22Rv1 (cell line): ENCODE measurements around the gene SETD2.

ENCODE experiments used
- ZFX ChIP-seq: fragments of 450-650 bp; IDR thresholded peaks from 2 replicates; pipeline ENCODE4 v1.6.1; 2017; ENCODE audit warnings: antibody characterized with exemption, borderline replicate concordance
- TF ChIP-seq, protein P1 (sequence below): fragments of 450-650 bp; IDR thresholded peaks from 2 replicates; pipeline ENCODE4 v1.5.1; 2017; ENCODE audit warnings: mild to moderate bottlenecking

DNA sequence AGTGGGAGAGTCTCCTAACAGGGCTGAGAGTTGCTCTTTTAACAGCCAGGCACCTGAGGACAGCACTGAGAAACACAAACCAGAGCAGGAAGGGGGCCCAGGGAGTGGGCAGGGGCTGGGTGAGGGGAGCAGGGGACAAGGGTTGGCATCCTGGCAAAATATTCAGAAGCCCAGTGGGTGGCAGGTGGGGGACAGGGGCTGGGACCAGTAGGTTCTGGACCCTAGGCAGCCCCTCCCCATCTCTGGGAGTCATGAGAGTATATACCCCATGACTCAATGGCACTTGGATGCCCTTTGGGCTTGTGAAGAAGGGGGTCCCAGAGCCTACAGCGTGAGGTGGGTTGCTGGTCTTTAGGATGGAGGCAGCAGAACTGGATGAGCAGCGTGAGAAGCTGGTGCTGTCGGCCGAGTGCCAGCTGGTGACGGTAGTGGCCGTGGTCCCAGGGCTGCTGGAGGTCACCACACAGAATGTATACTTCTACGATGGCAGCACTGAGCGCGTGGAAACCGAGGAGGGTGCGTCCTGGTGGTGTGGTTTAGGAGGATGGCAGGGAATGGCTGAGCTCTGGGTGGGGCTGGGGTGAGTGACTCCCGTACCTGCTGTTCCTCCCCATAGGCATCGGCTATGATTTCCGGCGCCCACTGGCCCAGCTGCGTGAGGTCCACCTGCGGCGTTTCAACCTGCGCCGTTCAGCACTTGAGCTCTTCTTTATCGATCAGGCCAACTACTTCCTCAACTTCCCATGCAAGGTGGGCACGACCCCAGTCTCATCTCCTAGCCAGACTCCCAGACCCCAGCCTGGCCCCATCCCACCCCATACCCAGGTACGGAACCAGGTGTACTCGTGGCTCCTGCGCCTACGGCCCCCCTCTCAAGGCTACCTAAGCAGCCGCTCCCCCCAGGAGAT is 160.2 kb downstream of the SETD2 start:
- TF ChIP-seq, protein P1, sequence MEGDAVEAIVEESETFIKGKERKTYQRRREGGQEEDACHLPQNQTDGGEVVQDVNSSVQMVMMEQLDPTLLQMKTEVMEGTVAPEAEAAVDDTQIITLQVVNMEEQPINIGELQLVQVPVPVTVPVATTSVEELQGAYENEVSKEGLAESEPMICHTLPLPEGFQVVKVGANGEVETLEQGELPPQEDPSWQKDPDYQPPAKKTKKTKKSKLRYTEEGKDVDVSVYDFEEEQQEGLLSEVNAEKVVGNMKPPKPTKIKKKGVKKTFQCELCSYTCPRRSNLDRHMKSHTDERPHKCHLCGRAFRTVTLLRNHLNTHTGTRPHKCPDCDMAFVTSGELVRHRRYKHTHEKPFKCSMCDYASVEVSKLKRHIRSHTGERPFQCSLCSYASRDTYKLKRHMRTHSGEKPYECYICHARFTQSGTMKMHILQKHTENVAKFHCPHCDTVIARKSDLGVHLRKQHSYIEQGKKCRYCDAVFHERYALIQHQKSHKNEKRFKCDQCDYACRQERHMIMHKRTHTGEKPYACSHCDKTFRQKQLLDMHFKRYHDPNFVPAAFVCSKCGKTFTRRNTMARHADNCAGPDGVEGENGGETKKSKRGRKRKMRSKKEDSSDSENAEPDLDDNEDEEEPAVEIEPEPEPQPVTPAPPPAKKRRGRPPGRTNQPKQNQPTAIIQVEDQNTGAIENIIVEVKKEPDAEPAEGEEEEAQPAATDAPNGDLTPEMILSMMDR: no peak
- no peak for TF ChIP-seq ZFX
